Uterus (tissue), 2 donors: ENCODE measurements around the gene CDK12.
"Not testable (repeated sequence)": the region's sequence is repeated elsewhere in the genome, so short reads cannot be mapped to it uniquely, and the experiment has no call there.

ENCODE experiments used
- CTCF ChIP-seq, 4 experiments: fragments of 200-600 bp in 2 of 4; fragments of 450-650 bp in 2 of 4; sonication (generic) in 2 of 4; IDR thresholded peaks; one replicate each; pipeline ENCODE4 v1.5.1; 2016 to 2019; ENCODE audit warnings: antibody characterized with exemption in 4 of 4, mild to moderate bottlenecking in 2 of 4, moderate library complexity in 1 of 4
- POLR2A ChIP-seq, 2 donors: fragments of 450-650 bp; IDR thresholded peaks; one replicate each; pipeline ENCODE4 v1.6.1; 2016; ENCODE audit warnings: antibody characterized with exemption in 2 of 2, mild to moderate bottlenecking in 1 of 2, moderate library complexity in 1 of 2

- TF ChIP-seq CTCF, POLR2A (IDR thresholded peaks at IDR 0.05): not testable (repeated sequence)
Measured at GRCh38 chr17:39468610-39469009, 7.3 kb downstream of the CDK12 start.
